ENCODE results near the gene CSK. TPM values are rescaled to one million over a fixed set of nuclear protein-coding genes. Genes with fewer than 3 reads are reported as not detected.

CSK gene
- total and polyA plus RNA-seq, 2 of the 8 experiments (the other 6 are each of a cell fraction or from before 2014, with no cell fraction given) = 13.7 to 50.2 TPM

DNA sequence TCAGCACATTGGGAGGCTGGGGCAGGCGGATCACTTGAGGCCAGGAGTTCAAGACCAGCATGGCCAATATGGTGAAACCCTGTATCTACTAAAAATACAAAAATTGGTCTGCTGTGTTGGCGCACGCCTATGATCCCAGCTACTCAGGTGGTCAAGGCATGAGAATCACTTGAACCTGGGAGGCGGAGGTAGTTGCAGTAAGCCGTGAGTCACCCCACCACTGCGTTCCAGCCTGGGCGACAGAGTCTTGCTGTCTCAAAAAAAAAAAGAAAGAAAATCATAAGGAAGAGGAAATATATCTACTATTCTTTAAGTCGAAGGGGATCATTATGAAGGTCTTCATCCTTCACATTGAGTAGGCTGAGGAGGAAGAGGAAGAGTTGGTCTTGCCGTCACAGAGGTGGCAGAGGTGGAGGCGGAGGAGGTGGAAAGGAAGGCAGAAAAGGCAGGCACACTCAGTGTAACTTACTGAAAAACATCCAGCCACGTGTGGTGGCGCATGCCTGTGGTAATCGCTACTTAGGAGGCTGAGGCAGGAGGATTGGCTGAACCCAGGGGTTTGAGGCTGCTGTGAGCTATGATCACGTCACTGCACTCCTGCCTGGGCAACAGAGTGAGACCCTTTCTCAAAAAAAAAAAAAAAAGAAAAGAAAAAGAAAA, 14.2 kb downstream of the CSK start (continued):
- no peak for TF ChIP-seq CHD7 (IDR thresholded peaks at IDR 0.05; ENCODE audit: insufficient replicate concordance, low read length)
